ENCODE results near the gene GPX6.

DNA sequence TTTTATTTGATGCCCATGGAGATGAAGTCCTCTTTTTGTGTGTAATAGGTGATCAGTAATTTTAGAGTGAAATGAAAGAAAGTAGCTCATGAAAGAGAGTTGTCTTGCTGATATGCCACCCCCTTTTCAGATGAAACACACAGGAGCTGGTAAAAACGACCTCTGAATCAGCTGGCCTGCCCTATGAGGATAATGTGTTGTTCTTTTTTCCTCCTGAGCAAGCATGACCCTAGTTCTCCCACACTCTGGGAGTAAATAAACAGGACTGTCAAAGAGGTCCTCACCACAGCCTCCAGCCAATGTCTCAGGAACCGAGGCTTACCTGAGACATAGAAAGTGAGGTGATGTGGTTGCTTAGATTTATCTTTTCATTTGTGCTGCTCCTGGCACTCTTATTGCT, 39.5 kb upstream of the GPX6 start:
- TF ChIP-seq TAF1 (IDR thresholded peaks at IDR 0.05; ENCODE audit: borderline replicate concordance, insufficient read depth, low read length) (no peak), POLR2AphosphoS5 (IDR thresholded peaks at IDR 0.05; ENCODE audit: low read depth, low read length) (no peak)
